Hepatocyte (in vitro differentiated cells): Measurements from ENCODE around the gene TACC2.

Experiments used
- EZH2phosphoT487 ChIP-seq: fragments of 200-600 bp; sonication (generic); IDR thresholded peaks from one replicate; pipeline ENCODE4 v1.6.1; 2018; ENCODE audit warnings: antibody characterized with exemption, mild to moderate bottlenecking, low read depth, moderate library complexity; ENCODE audit not compliant: unreplicated experiment, severe bottlenecking
- TF ChIP-seq, protein P1 (sequence below): fragments of 200-600 bp; sonication (generic); IDR thresholded peaks from 2 replicates; pipeline ENCODE4 v1.5.1; 2016; ENCODE audit warnings: antibody characterized with exemption, mild to moderate bottlenecking; ENCODE audit not compliant: poor library complexity

DNA sequence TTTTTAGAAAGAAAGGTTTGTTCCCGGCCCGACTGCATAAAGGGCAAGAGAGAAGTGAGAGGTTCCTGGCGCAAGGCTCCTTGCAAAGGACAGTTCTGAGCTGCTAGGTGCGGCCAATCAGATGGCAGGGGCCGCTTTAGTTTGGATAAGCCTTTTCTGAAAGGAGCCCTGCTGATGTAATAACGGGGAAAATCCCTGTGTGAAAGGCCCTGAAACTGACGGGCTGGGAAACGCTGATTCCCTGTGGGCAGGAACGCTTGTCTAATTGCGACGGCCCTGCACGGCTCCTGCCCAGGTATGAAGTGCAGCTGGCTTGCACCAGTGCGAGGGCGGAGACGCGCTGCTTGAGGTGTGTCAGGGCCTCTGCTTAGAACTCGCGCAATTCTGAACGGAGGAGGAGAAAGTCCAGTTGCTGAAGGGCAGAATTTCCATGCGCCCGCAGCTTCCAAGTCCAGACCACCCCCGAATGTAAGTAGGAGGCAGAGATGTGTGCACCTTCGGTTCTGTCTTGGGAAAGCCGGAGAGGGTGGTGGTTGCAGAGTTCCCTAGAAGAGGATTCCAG lies 30.5 kb downstream of the TACC2 start:
- no peak for TF ChIP-seq EZH2phosphoT487
- TF ChIP-seq, protein P1, sequence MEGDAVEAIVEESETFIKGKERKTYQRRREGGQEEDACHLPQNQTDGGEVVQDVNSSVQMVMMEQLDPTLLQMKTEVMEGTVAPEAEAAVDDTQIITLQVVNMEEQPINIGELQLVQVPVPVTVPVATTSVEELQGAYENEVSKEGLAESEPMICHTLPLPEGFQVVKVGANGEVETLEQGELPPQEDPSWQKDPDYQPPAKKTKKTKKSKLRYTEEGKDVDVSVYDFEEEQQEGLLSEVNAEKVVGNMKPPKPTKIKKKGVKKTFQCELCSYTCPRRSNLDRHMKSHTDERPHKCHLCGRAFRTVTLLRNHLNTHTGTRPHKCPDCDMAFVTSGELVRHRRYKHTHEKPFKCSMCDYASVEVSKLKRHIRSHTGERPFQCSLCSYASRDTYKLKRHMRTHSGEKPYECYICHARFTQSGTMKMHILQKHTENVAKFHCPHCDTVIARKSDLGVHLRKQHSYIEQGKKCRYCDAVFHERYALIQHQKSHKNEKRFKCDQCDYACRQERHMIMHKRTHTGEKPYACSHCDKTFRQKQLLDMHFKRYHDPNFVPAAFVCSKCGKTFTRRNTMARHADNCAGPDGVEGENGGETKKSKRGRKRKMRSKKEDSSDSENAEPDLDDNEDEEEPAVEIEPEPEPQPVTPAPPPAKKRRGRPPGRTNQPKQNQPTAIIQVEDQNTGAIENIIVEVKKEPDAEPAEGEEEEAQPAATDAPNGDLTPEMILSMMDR, result no peak
